Measurements from ENCODE around the gene KRT3.
A peak's percentile ranks its signal among the peaks of the same experiment; 100 is the strongest.

KRT3 gene

DNA sequence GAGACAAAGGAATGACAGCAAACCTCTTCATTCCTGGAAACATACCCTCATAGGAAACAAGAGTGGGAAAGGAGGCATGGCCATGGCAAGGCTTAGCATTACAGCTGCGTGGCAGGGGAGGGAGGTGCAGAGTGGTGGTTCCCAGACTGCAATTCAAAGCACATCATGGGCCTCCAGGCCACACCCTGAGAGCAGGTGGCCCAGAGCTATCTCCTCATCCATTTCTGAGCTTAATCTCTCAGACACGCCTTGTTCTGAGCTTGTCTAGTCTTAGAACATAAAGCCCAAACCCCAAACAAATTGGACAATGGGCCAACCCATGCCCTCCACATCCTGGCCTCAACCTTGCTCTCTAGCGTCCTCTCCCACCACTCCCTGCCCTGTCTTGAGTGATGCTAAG, 5.9 kb upstream of the KRT3 start (continued):
- TF ChIP-seq, protein P1, sequence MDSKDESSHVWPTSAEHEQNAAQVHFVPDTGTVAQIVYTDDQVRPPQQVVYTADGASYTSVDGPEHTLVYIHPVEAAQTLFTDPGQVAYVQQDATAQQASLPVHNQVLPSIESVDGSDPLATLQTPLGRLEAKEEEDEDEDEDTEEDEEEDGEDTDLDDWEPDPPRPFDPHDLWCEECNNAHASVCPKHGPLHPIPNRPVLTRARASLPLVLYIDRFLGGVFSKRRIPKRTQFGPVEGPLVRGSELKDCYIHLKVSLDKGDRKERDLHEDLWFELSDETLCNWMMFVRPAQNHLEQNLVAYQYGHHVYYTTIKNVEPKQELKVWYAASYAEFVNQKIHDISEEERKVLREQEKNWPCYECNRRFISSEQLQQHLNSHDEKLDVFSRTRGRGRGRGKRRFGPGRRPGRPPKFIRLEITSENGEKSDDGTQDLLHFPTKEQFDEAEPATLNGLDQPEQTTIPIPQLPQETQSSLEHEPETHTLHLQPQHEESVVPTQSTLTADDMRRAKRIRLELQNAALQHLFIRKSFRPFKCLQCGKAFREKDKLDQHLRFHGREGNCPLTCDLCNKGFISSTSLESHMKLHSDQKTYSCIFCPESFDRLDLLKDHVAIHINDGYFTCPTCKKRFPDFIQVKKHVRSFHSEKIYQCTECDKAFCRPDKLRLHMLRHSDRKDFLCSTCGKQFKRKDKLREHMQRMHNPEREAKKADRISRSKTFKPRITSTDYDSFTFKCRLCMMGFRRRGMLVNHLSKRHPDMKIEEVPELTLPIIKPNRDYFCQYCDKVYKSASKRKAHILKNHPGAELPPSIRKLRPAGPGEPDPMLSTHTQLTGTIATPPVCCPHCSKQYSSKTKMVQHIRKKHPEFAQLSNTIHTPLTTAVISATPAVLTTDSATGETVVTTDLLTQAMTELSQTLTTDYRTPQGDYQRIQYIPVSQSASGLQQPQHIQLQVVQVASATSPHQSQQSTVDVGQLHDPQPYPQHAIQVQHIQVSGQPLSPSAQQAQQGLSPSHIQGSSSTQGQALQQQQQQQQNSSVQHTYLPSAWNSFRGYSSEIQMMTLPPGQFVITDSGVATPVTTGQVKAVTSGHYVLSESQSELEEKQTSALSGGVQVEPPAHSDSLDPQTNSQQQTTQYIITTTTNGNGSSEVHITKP (tag by site-specific recombination; IDR thresholded peaks at IDR 0.05) = peak; percentile 67

- no peaks in the 10 kb centered on the region; the same call in 1 of the 2 replicates for H3K4me1 ChIP-seq (ENCODE audit: control insufficient read depth, insufficient read depth, low read length)
- TF ChIP-seq ZFHX2 (tag by site-specific recombination; conservative IDR thresholded peaks at IDR 0.05) = 0 out of 2 replicates have a peak, but pooled peaks have one; percentile 6
- TF ChIP-seq ZNF175 (tag by site-specific recombination; IDR thresholded peaks at IDR 0.05) = no peak
- no peak overlapping the region for H3K4me3 ChIP-seq (ENCODE audit: low read depth, low read length)
- CTCF ChIA-PET = interaction anchor here (0.6 to 0.7 kb wide), 3 partner anchors 11 to 608 kb away, joined by 4 read pairs; partner anchors contain the start of gene KRT80
- no peaks in the 10 kb centered on the region for H3K36me3 ChIP-seq (ENCODE audit: control insufficient read depth in 2 of 2, insufficient read depth in 1 of 2, low read length in 2 of 2)
- POLR2A ChIA-PET = no interaction called here
- H3K27ac ChIP-seq (ENCODE audit: extremely low read depth, low read depth, low read length) = no peak overlapping the region
- no peaks in the 10 kb centered on the region for H3K9me3 ChIP-seq (ENCODE audit: control insufficient read depth, insufficient read depth, low read depth, low read length)
Measured at GRCh38 chr12:52800259-52800917, 4.5 kb upstream of the KRT3 start.

DNA sequence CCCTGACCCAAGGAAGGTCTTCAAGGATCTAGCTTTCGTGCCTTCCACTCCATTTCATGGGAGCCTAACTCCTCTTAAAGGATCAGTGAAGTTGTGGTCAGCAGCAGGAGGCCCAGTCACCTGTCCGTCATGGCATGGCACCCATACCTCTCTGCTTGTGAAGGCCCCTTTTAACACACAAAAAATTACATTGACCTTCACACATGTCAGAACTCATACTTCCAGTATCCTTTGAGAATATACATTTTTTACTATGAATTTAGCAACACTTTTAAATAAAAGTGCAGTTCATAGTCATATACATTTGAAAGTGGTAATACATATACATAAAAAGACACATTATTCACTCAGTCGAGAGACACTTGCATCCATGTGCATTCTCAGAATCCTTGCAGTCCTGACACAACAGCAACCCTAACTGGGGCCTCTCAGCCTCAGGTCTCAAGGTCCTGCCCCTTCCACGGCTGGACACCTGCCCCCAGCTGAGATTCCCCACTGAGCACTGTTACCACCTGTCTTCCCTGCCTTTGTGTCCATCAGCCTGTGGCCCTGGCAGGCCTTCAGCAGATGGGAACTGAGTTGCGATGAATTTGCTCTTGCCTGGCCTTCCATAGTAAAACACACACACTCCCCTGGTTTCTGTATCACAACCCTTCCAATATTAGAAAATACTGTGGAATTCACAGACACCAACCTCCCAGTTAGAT, 3.7 kb upstream of the KRT3 start:
- POLR2A ChIA-PET = no interaction called here
- CTCF ChIA-PET = interaction anchor here (0.6 to 0.7 kb wide), 3 partner anchors 10 to 608 kb away, joined by 4 read pairs; partner anchors contain the start of gene KRT80

GRCh38 chr12:52798671-52799504, 3.0 kb upstream of the KRT3 start:
- ChIA-PET CTCF (interaction anchor here (1.6 kb wide), 1 partner anchor 67 kb away, joined by 4 read pairs; no protein-coding TSS in a partner anchor), POLR2A (no interaction called here)
- H3K9me3 ChIP-seq (ENCODE audit: control insufficient read depth, insufficient read depth, low read depth, low read length) = no peaks in the 10 kb centered on the region
- no peak overlapping the region for H3K4me3 ChIP-seq (ENCODE audit: low read depth, low read length)
- H3K36me3 ChIP-seq (ENCODE audit: control insufficient read depth in 2 of 2, insufficient read depth in 1 of 2, low read length in 2 of 2) = no peaks in the 10 kb centered on the region
- no peak overlapping the region for H3K27ac ChIP-seq (ENCODE audit: extremely low read depth, low read depth, low read length)
- no peaks in the 10 kb centered on the region; the same call in 1 of the 2 replicates for H3K4me1 ChIP-seq (ENCODE audit: control insufficient read depth, insufficient read depth, low read length)
- TF ChIP-seq, protein P2, sequence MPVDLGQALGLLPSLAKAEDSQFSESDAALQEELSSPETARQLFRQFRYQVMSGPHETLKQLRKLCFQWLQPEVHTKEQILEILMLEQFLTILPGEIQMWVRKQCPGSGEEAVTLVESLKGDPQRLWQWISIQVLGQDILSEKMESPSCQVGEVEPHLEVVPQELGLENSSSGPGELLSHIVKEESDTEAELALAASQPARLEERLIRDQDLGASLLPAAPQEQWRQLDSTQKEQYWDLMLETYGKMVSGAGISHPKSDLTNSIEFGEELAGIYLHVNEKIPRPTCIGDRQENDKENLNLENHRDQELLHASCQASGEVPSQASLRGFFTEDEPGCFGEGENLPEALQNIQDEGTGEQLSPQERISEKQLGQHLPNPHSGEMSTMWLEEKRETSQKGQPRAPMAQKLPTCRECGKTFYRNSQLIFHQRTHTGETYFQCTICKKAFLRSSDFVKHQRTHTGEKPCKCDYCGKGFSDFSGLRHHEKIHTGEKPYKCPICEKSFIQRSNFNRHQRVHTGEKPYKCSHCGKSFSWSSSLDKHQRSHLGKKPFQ (tag by site-specific recombination; IDR thresholded peaks at IDR 0.05) = no peak
- no peak for TF ChIP-seq FEZF1 (tag by site-specific recombination; IDR thresholded peaks at IDR 0.05)
- TF ChIP-seq, protein P3, sequence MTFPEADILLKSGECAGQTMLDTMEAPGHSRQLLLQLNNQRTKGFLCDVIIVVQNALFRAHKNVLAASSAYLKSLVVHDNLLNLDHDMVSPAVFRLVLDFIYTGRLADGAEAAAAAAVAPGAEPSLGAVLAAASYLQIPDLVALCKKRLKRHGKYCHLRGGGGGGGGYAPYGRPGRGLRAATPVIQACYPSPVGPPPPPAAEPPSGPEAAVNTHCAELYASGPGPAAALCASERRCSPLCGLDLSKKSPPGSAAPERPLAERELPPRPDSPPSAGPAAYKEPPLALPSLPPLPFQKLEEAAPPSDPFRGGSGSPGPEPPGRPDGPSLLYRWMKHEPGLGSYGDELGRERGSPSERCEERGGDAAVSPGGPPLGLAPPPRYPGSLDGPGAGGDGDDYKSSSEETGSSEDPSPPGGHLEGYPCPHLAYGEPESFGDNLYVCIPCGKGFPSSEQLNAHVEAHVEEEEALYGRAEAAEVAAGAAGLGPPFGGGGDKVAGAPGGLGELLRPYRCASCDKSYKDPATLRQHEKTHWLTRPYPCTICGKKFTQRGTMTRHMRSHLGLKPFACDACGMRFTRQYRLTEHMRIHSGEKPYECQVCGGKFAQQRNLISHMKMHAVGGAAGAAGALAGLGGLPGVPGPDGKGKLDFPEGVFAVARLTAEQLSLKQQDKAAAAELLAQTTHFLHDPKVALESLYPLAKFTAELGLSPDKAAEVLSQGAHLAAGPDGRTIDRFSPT (tag by site-specific recombination; IDR thresholded peaks at IDR 0.05) = no peak
- TF ChIP-seq ZNF148 (tag by site-specific recombination; IDR thresholded peaks at IDR 0.05; ENCODE audit: borderline replicate concordance) = no peak
- TF ChIP-seq ZNF548 (tag by site-specific recombination; IDR thresholded peaks at IDR 0.05) = no peak
- TF ChIP-seq TRIM28 (IDR thresholded peaks at IDR 0.05; ENCODE audit: borderline replicate concordance, low read length) = no peak
- no peak for TF ChIP-seq ZNF292 (tag by site-specific recombination; IDR thresholded peaks at IDR 0.05; ENCODE audit: borderline replicate concordance, low read depth)
- no peak for TF ChIP-seq ZNF473 (tag by site-specific recombination; IDR thresholded peaks at IDR 0.05)
- no peak for TF ChIP-seq ZNF837 (tag by site-specific recombination; IDR thresholded peaks at IDR 0.05)
- TF ChIP-seq HOXC10 (CRISPR knock-in tag; IDR thresholded peaks at IDR 0.05) = no peak
- TF ChIP-seq ZNF654 (tag by site-specific recombination; IDR thresholded peaks at IDR 0.05; ENCODE audit: low read depth) = no peak
- no peak for TF ChIP-seq IKZF3 (tag by site-specific recombination; IDR thresholded peaks at IDR 0.05)

More for the DNA sequence above, 3.7 kb upstream of the KRT3 start:
- Histone ChIP-seq H3K4me3 (ENCODE audit: low read depth, low read length) (no peak overlapping the region), H3K36me3 (ENCODE audit: control insufficient read depth in 2 of 2, insufficient read depth in 1 of 2, low read length in 2 of 2) (no peaks in the 10 kb centered on the region), H3K4me1 (ENCODE audit: control insufficient read depth, insufficient read depth, low read length) (no peaks in the 10 kb centered on the region; the same call in 1 of the 2 replicates), H3K9me3 (ENCODE audit: control insufficient read depth, insufficient read depth, low read depth, low read length) (no peaks in the 10 kb centered on the region), H3K27ac (ENCODE audit: extremely low read depth, low read depth, low read length) (no peak overlapping the region)
- TF ChIP-seq ZIC2 (tag by site-specific recombination; IDR thresholded peaks at IDR 0.05) (peak; percentile 41), ZNF701 (tag by site-specific recombination; IDR thresholded peaks at IDR 0.05) (no peak)
